ENCODE measurements around the gene WDR45B. TPM values are rescaled to one million over a fixed set of nuclear protein-coding genes. Genes with fewer than 3 reads are reported as not detected.

WDR45B gene
- total and polyA plus RNA-seq, 2 donors (not counting 1 experiment from before 2014, with no cell fraction given) = 54.3 to 72.7 TPM

DNA sequence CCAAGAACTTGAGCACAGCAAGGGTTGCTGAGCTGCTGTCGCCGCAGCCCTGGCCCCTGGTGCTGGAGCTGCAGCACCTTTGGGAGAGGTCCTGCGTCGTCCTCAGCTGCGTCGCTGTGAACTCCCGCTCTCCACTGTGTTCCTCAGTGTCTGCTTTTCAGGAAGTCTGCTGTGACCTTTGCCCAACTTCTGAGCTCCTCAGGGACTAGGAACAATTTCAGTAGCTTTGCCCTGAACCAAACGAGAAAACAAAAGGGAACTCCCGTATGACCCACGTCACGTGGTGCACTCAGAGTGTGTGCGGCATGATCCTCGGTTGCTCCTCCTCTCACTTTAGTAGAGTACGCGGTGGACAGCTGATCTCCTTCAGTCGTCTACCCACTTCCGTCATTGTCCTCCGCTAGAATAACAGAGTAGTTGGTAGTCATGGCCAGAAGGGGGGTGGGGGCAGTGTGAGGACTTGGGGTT lies 44.2 kb downstream of the WDR45B start:
- Mint-ChIP-seq H3K27ac (peak overlapping the region; percentile 39), H3K9me3 (ENCODE audit: insufficient read depth) (no peaks in the 10 kb centered on the region), H3K4me3 (peak overlapping the region; percentile 33), H3K4me1 (peaks cover 40% of the 10 kb centered on the region), H3K27me3 (no peaks in the 10 kb centered on the region)
- ChIA-PET POLR2A (interaction anchor here (0.6 kb wide), 1 partner anchor 12 kb away, joined by 3 read pairs; no protein-coding TSS in a partner anchor), CTCF (interaction anchor here (0.9 to 1.1 kb wide), 3 partner anchors 16 to 54 kb away, joined by 3 read pairs; no protein-coding TSS in a partner anchor)
- H3K4me2 ChIP-seq (replicated peaks; ENCODE audit: low read depth, low read length, poor library complexity, severe bottlenecking) = no peak overlapping the region
- no peaks in the 10 kb centered on the region for H3K27me3 ChIP-seq (replicated peaks in 1 of 4; ENCODE audit: control extremely low read depth in 1 of 4, control insufficient read depth in 3 of 4, insufficient read depth in 4 of 4, low read length in 3 of 4)
- H4K20me1 ChIP-seq (ENCODE audit: control insufficient read depth, insufficient read depth, low read length, poor library complexity, severe bottlenecking) = peaks cover 15% of the 10 kb centered on the region
- 63% methylated on average over 12 of the region's 18 CpGs for WGBS (ENCODE audit: insufficient coverage)
- ATAC-seq (ENCODE audit: low read depth) (peak; percentile 65), DNase-seq (peak; percentile 65)
- H3K27ac ChIP-seq (ENCODE audit: low read length in 2 of 2) = no peak overlapping the region
- H3K4me1 ChIP-seq (ENCODE audit: control insufficient read depth in 2 of 2, insufficient read depth in 2 of 2, low read length in 2 of 2) = peaks cover 7 to 33% of the 10 kb centered on the region in 2 donors
- TF ChIP-seq, protein P1, sequence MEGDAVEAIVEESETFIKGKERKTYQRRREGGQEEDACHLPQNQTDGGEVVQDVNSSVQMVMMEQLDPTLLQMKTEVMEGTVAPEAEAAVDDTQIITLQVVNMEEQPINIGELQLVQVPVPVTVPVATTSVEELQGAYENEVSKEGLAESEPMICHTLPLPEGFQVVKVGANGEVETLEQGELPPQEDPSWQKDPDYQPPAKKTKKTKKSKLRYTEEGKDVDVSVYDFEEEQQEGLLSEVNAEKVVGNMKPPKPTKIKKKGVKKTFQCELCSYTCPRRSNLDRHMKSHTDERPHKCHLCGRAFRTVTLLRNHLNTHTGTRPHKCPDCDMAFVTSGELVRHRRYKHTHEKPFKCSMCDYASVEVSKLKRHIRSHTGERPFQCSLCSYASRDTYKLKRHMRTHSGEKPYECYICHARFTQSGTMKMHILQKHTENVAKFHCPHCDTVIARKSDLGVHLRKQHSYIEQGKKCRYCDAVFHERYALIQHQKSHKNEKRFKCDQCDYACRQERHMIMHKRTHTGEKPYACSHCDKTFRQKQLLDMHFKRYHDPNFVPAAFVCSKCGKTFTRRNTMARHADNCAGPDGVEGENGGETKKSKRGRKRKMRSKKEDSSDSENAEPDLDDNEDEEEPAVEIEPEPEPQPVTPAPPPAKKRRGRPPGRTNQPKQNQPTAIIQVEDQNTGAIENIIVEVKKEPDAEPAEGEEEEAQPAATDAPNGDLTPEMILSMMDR (IDR thresholded peaks at IDR 0.05) = no peak
- no peak overlapping the region for H2AFZ ChIP-seq (ENCODE audit: insufficient read depth, low read depth, low read length, poor library complexity, severe bottlenecking)
- H3K9ac ChIP-seq (ENCODE audit: low read length) = no peak overlapping the region
- intact Hi-C loops (cut with micrococcal nuclease) = no loop called here
- H3K36me3 ChIP-seq (replicated peaks in 1 of 2; ENCODE audit: control extremely low read depth in 1 of 2, control insufficient read depth in 1 of 2, extremely low read depth in 1 of 2, insufficient read depth in 2 of 2, low read length in 1 of 2) = peaks cover 0 to 51% of the 10 kb centered on the region in 2 experiments
- no peak overlapping the region for H3K4me3 ChIP-seq (ENCODE audit: control extremely low read depth in 1 of 5, extremely low read depth in 1 of 5, insufficient read depth in 1 of 5, low read depth in 2 of 5, low read length in 4 of 5)
- H3K9me3 ChIP-seq (ENCODE audit: control extremely low read depth in 1 of 3, control insufficient read depth in 2 of 3, insufficient read depth in 1 of 3, low read length in 2 of 3) = peaks cover 0 to 2% (median 0%) of the 10 kb centered on the region in 3 donors
- H3K79me2 ChIP-seq (ENCODE audit: control insufficient read depth, insufficient read depth, low read length) = peaks cover 14% of the 10 kb centered on the region

DNA sequence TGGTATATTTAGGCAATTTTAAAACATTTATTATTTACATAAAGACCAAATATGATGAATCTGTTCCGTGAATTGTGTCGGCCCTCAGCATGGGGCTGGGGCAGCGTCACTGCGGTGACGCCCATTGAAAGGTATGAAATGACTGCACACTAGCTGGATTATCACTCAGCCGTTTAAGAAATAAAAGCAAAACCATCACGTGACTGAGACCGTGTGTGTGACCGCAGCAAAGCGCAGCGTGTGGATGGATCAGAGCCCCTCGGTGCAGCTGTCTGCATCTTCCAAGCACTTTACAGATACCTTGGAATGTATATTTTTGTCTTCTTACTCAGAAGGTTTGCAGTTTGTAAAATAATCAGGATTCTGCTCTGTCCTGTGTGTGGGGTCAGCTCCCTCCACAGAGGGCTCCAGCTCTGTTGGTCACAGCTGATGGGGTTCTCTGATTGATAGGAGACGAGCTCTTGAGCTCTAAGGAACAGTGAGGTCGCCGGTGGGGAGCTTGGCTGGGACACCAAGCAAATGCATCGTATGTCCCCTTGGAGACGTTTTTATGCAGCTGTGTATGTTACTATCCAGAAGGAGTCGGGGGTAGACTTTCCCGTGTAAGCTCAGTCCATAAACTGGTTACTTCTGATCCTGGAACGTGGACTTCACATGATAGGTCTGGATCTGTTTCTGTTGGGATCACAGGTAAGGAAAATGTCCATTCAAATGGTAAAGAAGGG lies 45.1 kb downstream of the WDR45B start:
- WGBS (ENCODE audit: insufficient coverage) = 92% methylated on average over 17 of the region's 20 CpGs
- no peak overlapping the region for H3K4me2 ChIP-seq (replicated peaks; ENCODE audit: low read depth, low read length, poor library complexity, severe bottlenecking)
- ATAC-seq (ENCODE audit: low read depth) = no peak

More for the DNA sequence above, 45.1 kb downstream of the WDR45B start:
- Histone ChIP-seq H3K4me3 (ENCODE audit: control extremely low read depth in 1 of 5, extremely low read depth in 1 of 5, insufficient read depth in 1 of 5, low read depth in 2 of 5, low read length in 4 of 5) (no peak overlapping the region), H3K9me3 (ENCODE audit: control extremely low read depth in 1 of 3, control insufficient read depth in 2 of 3, insufficient read depth in 1 of 3, low read length in 2 of 3) (peaks cover 0 to 2% (median 0%) of the 10 kb centered on the region in 3 donors), H3K79me2 (ENCODE audit: control insufficient read depth, insufficient read depth, low read length) (peaks cover 18% of the 10 kb centered on the region), H3K9ac (ENCODE audit: low read length) (no peak overlapping the region), H4K20me1 (ENCODE audit: control insufficient read depth, insufficient read depth, low read length, poor library complexity, severe bottlenecking) (peaks cover 15% of the 10 kb centered on the region), H3K27ac (ENCODE audit: low read length in 2 of 2) (no peak overlapping the region), H3K36me3 (replicated peaks in 1 of 2; ENCODE audit: control extremely low read depth in 1 of 2, control insufficient read depth in 1 of 2, extremely low read depth in 1 of 2, insufficient read depth in 2 of 2, low read length in 1 of 2) (peaks cover 0 to 50% of the 10 kb centered on the region in 2 experiments), H3K4me1 (ENCODE audit: control insufficient read depth in 2 of 2, insufficient read depth in 2 of 2, low read length in 2 of 2) (peaks cover 7 to 38% of the 10 kb centered on the region in 2 donors), H2AFZ (ENCODE audit: insufficient read depth, low read depth, low read length, poor library complexity, severe bottlenecking) (no peak overlapping the region), H3K27me3 (replicated peaks in 1 of 4; ENCODE audit: control extremely low read depth in 1 of 4, control insufficient read depth in 3 of 4, insufficient read depth in 4 of 4, low read length in 3 of 4) (no peaks in the 10 kb centered on the region)
- H3K27ac Mint-ChIP-seq = peak overlapping the region; percentile 39
- CTCF ChIA-PET = interaction anchor here (0.7 to 1.1 kb wide), 3 partner anchors 16 to 53 kb away, joined by 3 to 4 read pairs (median 3); no protein-coding TSS in a partner anchor
- TF ChIP-seq EZH2 (IDR thresholded peaks at IDR 0.05; ENCODE audit: borderline replicate concordance, insufficient read depth, low read depth, low read length, poor library complexity, severe bottlenecking) = no peak
- TF ChIP-seq, protein P1 (IDR thresholded peaks at IDR 0.05) = no peak
- intact Hi-C loops (cut with micrococcal nuclease) = no loop called here
- no peaks in the 10 kb centered on the region for H3K27me3 Mint-ChIP-seq
- no peaks in the 10 kb centered on the region for H3K9me3 Mint-ChIP-seq (ENCODE audit: insufficient read depth)
- no peak for DNase-seq
- H3K4me3 Mint-ChIP-seq = no peak overlapping the region
- POLR2A ChIA-PET = no interaction called here
- peaks cover 42% of the 10 kb centered on the region for H3K4me1 Mint-ChIP-seq
